HK-2 (cell line): ENCODE data around the gene GBF1.

Source experiments
- DNase-seq: peaks from one replicate; pipeline ENCODE4 v3.0.0-alpha.2; 2018; ENCODE audit not compliant: unreplicated experiment

The GBF1 gene

GRCh38 chr10:102342958-102343357 is 97.6 kb downstream of the GBF1 start:
- peak; percentile 44 for DNase-seq

- peak; percentile 44 for DNase-seq
Measured at GRCh38 chr10:102344067-102344466, 98.7 kb downstream of the GBF1 start.

- peak; percentile 81 for DNase-seq
Measured at GRCh38 chr10:102347236-102347828, 102.0 kb downstream of the GBF1 start.

- peak; percentile 73 for DNase-seq
Measured at GRCh38 chr10:102352066-102352715, 106.9 kb downstream of the GBF1 start.

- DNase-seq, result no peak
Measured at GRCh38 chr10:102354451-102354850, 109.1 kb downstream of the GBF1 start.

- DNase-seq, result no peak
Measured at GRCh38 chr10:102358712-102359382, 113.5 kb downstream of the GBF1 start.

- no peak for DNase-seq
Measured at GRCh38 chr10:102367441-102367840, 122.1 kb downstream of the GBF1 start.

GRCh38 chr10:102368077-102368476 is 122.7 kb downstream of the GBF1 start:
- DNase-seq, result peak; percentile 31

- no peak for DNase-seq
Measured at GRCh38 chr10:102371295-102371694, 126.0 kb downstream of the GBF1 start.

GRCh38 chr10:102375250-102375649 is 129.9 kb downstream of the GBF1 start:
- DNase-seq, result no peak

GRCh38 chr10:102375867-102376266 is 130.5 kb downstream of the GBF1 start:
- DNase-seq, result no peak

GRCh38 chr10:102376901-102377300 is 131.6 kb downstream of the GBF1 start:
- DNase-seq, result no peak

- DNase-seq, result no peak
Measured at GRCh38 chr10:102379383-102379782, 134.1 kb downstream of the GBF1 start.

GRCh38 chr10:102381983-102382382 is 136.7 kb downstream of the GBF1 start:
- DNase-seq, result no peak

- DNase-seq, result no peak
Measured at GRCh38 chr10:102382871-102383270, 137.5 kb downstream of the GBF1 start.

GRCh38 chr10:102384053-102384452 is 138.7 kb downstream of the GBF1 start:
- no peak for DNase-seq

GRCh38 chr10:102384606-102385429 is 139.5 kb downstream of the GBF1 start:
- no peak for DNase-seq

GRCh38 chr10:102389894-102390293 is 144.6 kb downstream of the GBF1 start:
- no peak for DNase-seq

- DNase-seq, result no peak
Measured at GRCh38 chr10:102392306-102392705, 147.0 kb downstream of the GBF1 start.

- no peak for DNase-seq
Measured at GRCh38 chr10:102393411-102394078, 148.2 kb downstream of the GBF1 start.

GRCh38 chr10:102394079-102394800 is 148.9 kb downstream of the GBF1 start:
- DNase-seq, result peak; percentile 99
